ENCODE measurements around the gene LEF1. TPM values are rescaled to one million over a fixed set of nuclear protein-coding genes. Genes with fewer than 3 reads are reported as not detected.
A peak's percentile ranks its signal among the peaks of the same experiment; 100 is the strongest.

The LEF1 gene
- total and polyA plus RNA-seq, 8 donors = 0.81 to 11.0 (median 3.0) TPM; not detected in 2

DNA sequence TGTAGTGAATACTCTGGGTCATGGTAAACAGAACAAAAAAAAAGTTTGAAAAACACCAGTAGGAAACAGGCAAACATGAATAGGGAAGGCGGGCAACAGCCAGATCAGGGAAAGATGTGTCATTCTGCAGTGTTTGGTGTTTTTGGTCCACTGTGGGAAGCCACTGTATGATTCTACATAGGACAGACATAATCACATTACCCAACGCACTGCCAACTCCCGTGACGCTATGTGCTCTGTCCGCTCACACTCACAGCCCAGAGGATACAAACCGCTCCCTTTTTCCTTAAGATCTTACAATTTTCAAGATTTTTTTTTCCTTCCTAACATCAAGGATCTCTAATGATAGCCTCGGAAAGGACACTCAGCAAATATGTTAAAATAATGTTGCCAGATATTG, 119.7 kb downstream of the LEF1 start:
- TF ChIP-seq POLR2AphosphoS5 (IDR thresholded peaks at IDR 0.05) = no peak
- TF ChIP-seq, protein P1, sequence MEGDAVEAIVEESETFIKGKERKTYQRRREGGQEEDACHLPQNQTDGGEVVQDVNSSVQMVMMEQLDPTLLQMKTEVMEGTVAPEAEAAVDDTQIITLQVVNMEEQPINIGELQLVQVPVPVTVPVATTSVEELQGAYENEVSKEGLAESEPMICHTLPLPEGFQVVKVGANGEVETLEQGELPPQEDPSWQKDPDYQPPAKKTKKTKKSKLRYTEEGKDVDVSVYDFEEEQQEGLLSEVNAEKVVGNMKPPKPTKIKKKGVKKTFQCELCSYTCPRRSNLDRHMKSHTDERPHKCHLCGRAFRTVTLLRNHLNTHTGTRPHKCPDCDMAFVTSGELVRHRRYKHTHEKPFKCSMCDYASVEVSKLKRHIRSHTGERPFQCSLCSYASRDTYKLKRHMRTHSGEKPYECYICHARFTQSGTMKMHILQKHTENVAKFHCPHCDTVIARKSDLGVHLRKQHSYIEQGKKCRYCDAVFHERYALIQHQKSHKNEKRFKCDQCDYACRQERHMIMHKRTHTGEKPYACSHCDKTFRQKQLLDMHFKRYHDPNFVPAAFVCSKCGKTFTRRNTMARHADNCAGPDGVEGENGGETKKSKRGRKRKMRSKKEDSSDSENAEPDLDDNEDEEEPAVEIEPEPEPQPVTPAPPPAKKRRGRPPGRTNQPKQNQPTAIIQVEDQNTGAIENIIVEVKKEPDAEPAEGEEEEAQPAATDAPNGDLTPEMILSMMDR (IDR thresholded peaks at IDR 0.05) = no peak
- TF ChIP-seq EP300 (IDR thresholded peaks at IDR 0.05) = no peak
- TF ChIP-seq POLR2A (IDR thresholded peaks at IDR 0.05) = no peak
- DNase-seq = no peak
- Histone ChIP-seq H3K4me1 (peaks cover 0 to 14% (median 5%) of the 10 kb centered on the region in 4 donors), H3K27ac (no peak overlapping the region), H3K9me3 (no peaks in the 10 kb centered on the region), H3K36me3 (no peaks in the 10 kb centered on the region), H3K4me3 (peak overlapping the region in 1 of 4 donors; percentile 3), H3K27me3 (no peaks in the 10 kb centered on the region)
- 84 to 91% (median 88%) methylated on average over 7 of the region's 7 CpGs for WGBS, 5 donors
- intact Hi-C loops (cut with DNase I; ENCODE audit: low total_unique reads) = no loop called here

DNA sequence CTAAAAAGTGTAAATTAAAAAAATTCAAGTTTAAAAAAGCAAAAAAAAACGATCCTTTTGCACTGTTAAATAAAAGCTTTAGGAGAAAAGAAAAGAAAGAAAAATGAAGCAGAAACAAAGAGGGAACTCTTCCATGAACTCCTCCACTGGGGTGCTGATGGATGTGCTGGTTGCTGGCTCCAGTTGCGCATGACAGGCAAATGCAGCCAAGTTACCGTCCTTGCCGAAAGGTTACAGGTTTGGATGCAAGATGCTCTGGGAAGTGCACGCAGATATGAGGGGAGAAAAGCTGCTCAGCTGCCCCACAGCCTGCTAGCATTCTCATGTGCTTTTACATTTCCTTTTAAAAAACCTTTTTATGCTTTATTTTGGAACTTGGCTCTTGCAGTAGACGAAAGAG, 120.6 kb downstream of the LEF1 start:
- TF ChIP-seq POLR2AphosphoS5 (IDR thresholded peaks at IDR 0.05) = no peak
- H3K27ac ChIP-seq = no peak overlapping the region
- H3K9me3 ChIP-seq = no peaks in the 10 kb centered on the region
- intact Hi-C loops (cut with DNase I; ENCODE audit: low total_unique reads) = no loop called here
- H3K4me3 ChIP-seq = no peak overlapping the region
- 81 to 94% (median 89%) methylated on average over 6 of the region's 6 CpGs for WGBS, 5 donors
- H3K36me3 ChIP-seq = no peaks in the 10 kb centered on the region
- peaks cover 0 to 14% (median 5%) of the 10 kb centered on the region in 4 donors for H3K4me1 ChIP-seq
- H3K27me3 ChIP-seq = no peaks in the 10 kb centered on the region
- DNase-seq = no peak

DNA sequence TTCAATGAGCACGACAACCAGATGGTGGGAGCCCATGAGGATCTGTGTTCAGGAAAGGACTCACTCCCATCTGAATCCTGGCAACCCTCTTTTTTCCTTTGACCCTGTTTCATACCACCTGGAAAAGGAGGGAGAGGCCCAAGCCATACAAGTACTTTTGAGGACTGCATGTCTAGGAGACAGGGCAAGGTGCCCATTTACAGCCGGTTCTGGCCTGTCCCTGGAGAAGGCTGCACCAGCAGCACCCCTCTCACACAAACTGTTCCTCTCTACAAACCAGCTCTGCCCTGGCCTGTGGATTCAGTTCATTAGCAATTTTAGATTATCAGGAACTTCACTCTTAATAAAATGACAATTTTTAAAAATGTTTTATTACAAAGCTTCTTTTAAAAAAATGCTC, 121.5 kb downstream of the LEF1 start:
- no peak overlapping the region for H3K4me3 ChIP-seq
- peaks cover 0 to 14% (median 5%) of the 10 kb centered on the region in 4 donors for H3K4me1 ChIP-seq
- intact Hi-C loops (cut with DNase I; ENCODE audit: low total_unique reads) = no loop called here
- no peaks in the 10 kb centered on the region for H3K27me3 ChIP-seq
- DNase-seq = no peak
- whole genome bisulfite sequencing, 5 donors = 78 to 92% (median 86%) methylated on average over 2 of the region's 2 CpGs
- no peaks in the 10 kb centered on the region for H3K36me3 ChIP-seq
- TF ChIP-seq POLR2A (IDR thresholded peaks at IDR 0.05) = no peak
- TF ChIP-seq, protein P1 (IDR thresholded peaks at IDR 0.05) = no peak
- TF ChIP-seq POLR2AphosphoS5 (IDR thresholded peaks at IDR 0.05) = no peak
- TF ChIP-seq EP300 (IDR thresholded peaks at IDR 0.05) = no peak
- no peak overlapping the region for H3K27ac ChIP-seq
- H3K9me3 ChIP-seq = no peaks in the 10 kb centered on the region

GRCh38 chr4:108045687-108046024, 123.1 kb downstream of the LEF1 start:
- Histone ChIP-seq H3K4me3 (no peak overlapping the region), H3K27ac (no peak overlapping the region), H3K4me1 (peaks cover 0 to 14% (median 5%) of the 10 kb centered on the region in 4 donors), H3K36me3 (no peaks in the 10 kb centered on the region), H3K9me3 (no peaks in the 10 kb centered on the region), H3K27me3 (no peaks in the 10 kb centered on the region)
- DNase-seq = peak; percentile 49 to 75
- intact Hi-C loops (cut with DNase I; ENCODE audit: low total_unique reads) = no loop called here
- 19 to 31% (median 20%) methylated on average over 3 of the region's 3 CpGs for WGBS, 5 donors
- TF ChIP-seq POLR2A (IDR thresholded peaks at IDR 0.05) = no peak
- TF ChIP-seq POLR2AphosphoS5 (IDR thresholded peaks at IDR 0.05) = no peak
- TF ChIP-seq EP300 (IDR thresholded peaks at IDR 0.05) = no peak
- TF ChIP-seq, protein P1 (IDR thresholded peaks at IDR 0.05) = no peak

DNA sequence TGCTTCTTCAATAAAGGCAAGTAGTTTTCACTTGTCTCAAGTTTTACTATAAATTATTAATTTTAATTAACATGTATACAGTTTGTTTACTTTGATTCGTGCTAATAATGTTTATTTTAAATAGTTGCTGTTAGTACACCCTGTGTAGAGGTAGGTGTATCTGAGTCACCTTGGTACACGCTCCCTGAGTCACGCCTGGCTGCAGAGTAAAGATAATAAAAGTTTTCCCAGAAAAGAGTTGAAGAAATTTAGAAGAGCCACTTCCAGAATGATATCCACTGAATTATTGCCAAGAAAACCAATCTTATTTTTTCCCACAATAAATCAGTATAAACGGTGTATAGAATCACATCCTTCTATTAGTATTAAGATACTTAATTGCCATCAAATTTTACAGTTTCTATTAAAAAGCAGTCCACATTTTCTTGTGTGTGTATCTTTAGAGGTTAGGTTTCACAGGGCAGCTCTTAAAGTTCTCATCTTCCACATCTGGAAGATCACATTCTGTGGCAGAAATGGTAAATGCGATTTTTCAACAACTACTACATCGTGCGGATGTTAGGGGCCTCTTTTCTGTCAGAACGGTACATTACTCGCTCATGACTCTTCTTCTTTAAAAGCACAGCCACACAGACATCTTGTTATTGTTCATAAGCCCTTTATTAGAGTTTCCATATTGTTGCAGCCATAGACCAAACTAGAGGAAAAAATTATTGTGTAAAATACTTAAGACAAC, 123.6 kb downstream of the LEF1 start:
- H3K4me1 ChIP-seq = peaks cover 0 to 14% (median 5%) of the 10 kb centered on the region in 4 donors
- 66 to 72% (median 67%) methylated on average over 9 of the region's 9 CpGs for WGBS, 5 donors
- TF ChIP-seq, protein P1 (IDR thresholded peaks at IDR 0.05) = no peak
- TF ChIP-seq POLR2A (IDR thresholded peaks at IDR 0.05) (no peak), POLR2AphosphoS5 (IDR thresholded peaks at IDR 0.05) (no peak), EP300 (IDR thresholded peaks at IDR 0.05) (no peak)
- intact Hi-C loops (cut with DNase I; ENCODE audit: low total_unique reads) = no loop called here
- DNase-seq = no peak
- no peaks in the 10 kb centered on the region for H3K9me3 ChIP-seq
- H3K36me3 ChIP-seq = no peaks in the 10 kb centered on the region
- no peak overlapping the region for H3K4me3 ChIP-seq
- no peak overlapping the region for H3K27ac ChIP-seq
- H3K27me3 ChIP-seq = no peaks in the 10 kb centered on the region

Measured in stomach (tissue), 9 donors.